GM12891 (cell line): ENCODE data around the gene ADM2.

Experiments
- PAX5 ChIP-seq: IDR thresholded peaks from 2 replicates; pipeline ENCODE4 v1.6.1; 2011; ENCODE audit warnings: low read length, moderate library complexity, mild to moderate bottlenecking; ENCODE audit not compliant: insufficient read depth, severe bottlenecking
- POLR2A ChIP-seq: IDR thresholded peaks from 2 replicates; pipeline ENCODE4 v1.6.1; 2011; ENCODE audit warnings: low read depth, low read length, control low read depth
- POLR2AphosphoS5 ChIP-seq: IDR thresholded peaks from 2 replicates; pipeline ENCODE4 v1.6.1; 2011; ENCODE audit warnings: low read depth, low read length, control low read depth
- SPI1 ChIP-seq: IDR thresholded peaks from 2 replicates; pipeline ENCODE4 v1.6.1; 2011; ENCODE audit warnings: low read depth, low read length, control low read depth
- TAF1 ChIP-seq: IDR thresholded peaks from 2 replicates; pipeline ENCODE4 v1.6.1; 2011; ENCODE audit warnings: low read depth, low read length, control low read depth

DNA sequence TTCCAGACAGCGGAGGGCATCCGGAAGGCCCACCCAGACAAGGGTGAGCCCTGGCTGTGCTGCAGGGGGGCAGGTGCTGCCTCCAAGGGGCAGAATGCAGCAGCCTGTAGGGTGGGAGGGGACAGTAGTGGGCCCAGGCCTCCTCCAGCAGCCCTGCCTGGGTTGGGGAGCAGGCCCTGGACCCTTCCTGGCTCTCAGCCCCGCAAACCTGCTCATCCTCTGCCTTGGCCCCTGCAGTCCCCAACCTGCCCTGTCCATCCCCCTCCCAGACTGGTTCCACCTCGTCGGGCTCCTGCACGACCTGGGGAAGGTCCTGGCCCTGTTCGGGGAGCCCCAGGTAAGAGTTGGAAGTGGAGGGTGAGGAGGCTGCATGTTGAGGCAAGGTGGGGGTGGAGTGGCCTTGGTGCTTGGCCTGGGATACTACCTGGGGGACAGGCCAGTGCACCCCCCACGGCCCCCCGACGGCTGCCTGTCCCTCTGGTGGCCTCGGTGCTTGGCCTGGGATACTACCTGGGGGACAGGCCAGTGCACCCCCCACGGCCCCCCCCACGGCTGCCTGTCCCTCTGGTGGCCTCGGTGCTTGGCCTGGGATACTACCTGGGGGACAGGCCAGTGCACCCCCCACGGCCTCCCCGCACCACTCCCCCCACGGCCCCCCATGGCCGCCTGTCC, 6.8 kb downstream of the ADM2 start:
- TF ChIP-seq POLR2A (no peak), TAF1 (no peak), POLR2AphosphoS5 (no peak), SPI1 (no peak), PAX5 (no peak)
